ENCODE results near the gene ADAR.
A peak's percentile ranks its signal among the peaks of the same experiment; 100 is the strongest.

Gene ADAR

DNA sequence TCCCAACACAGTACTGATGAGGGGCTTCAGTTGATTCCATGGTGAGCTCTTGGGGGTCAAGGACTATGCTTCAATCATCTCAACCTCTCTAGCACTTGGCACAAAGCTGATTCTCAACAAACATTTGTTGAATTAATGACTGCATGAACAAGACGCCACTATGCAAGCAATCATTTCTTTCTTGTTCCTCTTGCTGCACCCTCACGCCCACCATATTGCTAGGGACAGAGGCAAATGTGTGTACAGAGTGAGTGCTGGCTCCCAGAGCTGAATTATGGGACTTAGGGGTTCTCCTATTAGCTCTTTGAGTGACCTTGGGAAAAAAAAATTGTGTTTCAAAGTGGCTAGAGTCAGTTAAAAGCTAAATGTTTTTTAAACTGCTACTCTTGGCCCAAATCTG lies 2.5 kb downstream of the ADAR start:
- DNase-seq, result no peak
- H3K4me1 ChIP-seq (ENCODE audit: control insufficient read depth, insufficient read depth, low read depth, low read length), result peaks cover 3% of the 10 kb centered on the region
- no peak overlapping the region for H2BK15ac ChIP-seq (ENCODE audit: low read depth, poor library complexity, severe bottlenecking)
- no peak overlapping the region for H3K14ac ChIP-seq (ENCODE audit: low read length in 2 of 2)
- H3K79me1 ChIP-seq (replicated peaks; ENCODE audit: low read length, poor library complexity, severe bottlenecking), result peaks cover 10% of the 10 kb centered on the region
- H2BK5ac ChIP-seq (ENCODE audit: low read depth, low read length, poor library complexity, severe bottlenecking), result no peak overlapping the region
- H3K23ac ChIP-seq (ENCODE audit: low read length in 2 of 2), result no peak overlapping the region
- H3K4ac ChIP-seq (ENCODE audit: low read depth in 1 of 2, low read length in 2 of 2), result no peak overlapping the region
- no peak overlapping the region for H3K18ac ChIP-seq (ENCODE audit: low read depth in 1 of 2, low read length in 2 of 2)
- H2AK5ac ChIP-seq (ENCODE audit: low read length, severe bottlenecking), result no peak overlapping the region
- H2BK120ac ChIP-seq (ENCODE audit: low read depth, low read length), result no peak overlapping the region
- H4K8ac ChIP-seq (ENCODE audit: low read length), result no peak overlapping the region
- WGBS, result 100% methylated on average over 2 of the region's 2 CpGs
- no peak overlapping the region for H2AFZ ChIP-seq (ENCODE audit: low read depth, low read length)
- H3K36me3 ChIP-seq (ENCODE audit: control insufficient read depth in 1 of 2, insufficient read depth in 2 of 2, low read depth in 1 of 2, low read length in 2 of 2), result peaks cover 21 to 38% of the 10 kb centered on the region in 2 experiments
- no peak overlapping the region for H3K4me2 ChIP-seq (ENCODE audit: low read length, poor library complexity, severe bottlenecking)
- no peak overlapping the region for H3K4me3 ChIP-seq (ENCODE audit: insufficient read depth in 1 of 2, low read depth in 1 of 2, low read length in 2 of 2)
- no peak overlapping the region for H2BK12ac ChIP-seq (ENCODE audit: low read length in 2 of 2)
- H3K9me3 ChIP-seq (ENCODE audit: control insufficient read depth, low read length), result no peaks in the 10 kb centered on the region
- no peak overlapping the region for H3K9ac ChIP-seq (ENCODE audit: low read length)
- H4K91ac ChIP-seq (ENCODE audit: low read length), result no peak overlapping the region
- H3K27ac ChIP-seq (ENCODE audit: low read length, poor library complexity, severe bottlenecking), result no peak overlapping the region
- no peaks in the 10 kb centered on the region for H3K27me3 ChIP-seq (ENCODE audit: control insufficient read depth in 1 of 2, insufficient read depth in 1 of 2, low read length in 2 of 2)

DNA sequence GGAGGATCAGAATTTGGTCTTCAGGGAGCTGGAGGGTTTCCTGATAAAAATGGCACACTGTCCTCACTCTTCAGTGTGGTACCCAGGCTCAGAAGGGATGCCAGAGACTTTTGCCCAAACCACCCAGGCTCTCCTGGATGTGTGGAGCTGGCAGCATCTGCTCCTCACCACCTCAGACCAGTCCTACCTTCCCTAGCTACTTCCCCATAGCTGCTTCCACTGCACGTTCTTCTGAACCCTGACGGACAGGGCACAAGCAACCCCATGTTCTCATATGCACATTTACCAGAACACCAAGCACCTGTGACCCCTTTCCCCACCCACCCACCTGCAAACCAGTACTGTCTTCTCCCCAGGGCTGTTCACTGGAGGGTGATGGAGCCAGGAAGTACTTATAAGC lies 4.7 kb downstream of the ADAR start:
- H3K23ac ChIP-seq (ENCODE audit: low read length in 2 of 2), result no peak overlapping the region
- H2BK5ac ChIP-seq (ENCODE audit: low read depth, low read length, poor library complexity, severe bottlenecking), result no peak overlapping the region
- no peaks in the 10 kb centered on the region for H3K27me3 ChIP-seq (ENCODE audit: control insufficient read depth in 1 of 2, insufficient read depth in 1 of 2, low read length in 2 of 2)
- DNase-seq, result no peak
- peaks cover 13% of the 10 kb centered on the region for H3K79me1 ChIP-seq (replicated peaks; ENCODE audit: low read length, poor library complexity, severe bottlenecking)
- no peak overlapping the region for H3K14ac ChIP-seq (ENCODE audit: low read length in 2 of 2)
- H2AK5ac ChIP-seq (ENCODE audit: low read length, severe bottlenecking), result no peak overlapping the region
- 100% methylated on average over 2 of the region's 2 CpGs for WGBS
- H2BK15ac ChIP-seq (ENCODE audit: low read depth, poor library complexity, severe bottlenecking), result no peak overlapping the region
- no peak overlapping the region for H3K9ac ChIP-seq (ENCODE audit: low read length)
- H2BK120ac ChIP-seq (ENCODE audit: low read depth, low read length), result no peak overlapping the region
- no peak overlapping the region for H3K27ac ChIP-seq (ENCODE audit: low read length, poor library complexity, severe bottlenecking)
- H3K4me3 ChIP-seq (ENCODE audit: insufficient read depth in 1 of 2, low read depth in 1 of 2, low read length in 2 of 2), result no peak overlapping the region
- H2AFZ ChIP-seq (ENCODE audit: low read depth, low read length), result no peak overlapping the region
- H2BK12ac ChIP-seq (ENCODE audit: low read length in 2 of 2), result no peak overlapping the region
- no peak overlapping the region for H3K4ac ChIP-seq (ENCODE audit: low read depth in 1 of 2, low read length in 2 of 2)
- no peaks in the 10 kb centered on the region for H3K9me3 ChIP-seq (ENCODE audit: control insufficient read depth, low read length)
- no peak overlapping the region for H3K4me2 ChIP-seq (ENCODE audit: low read length, poor library complexity, severe bottlenecking)
- no peak overlapping the region for H4K91ac ChIP-seq (ENCODE audit: low read length)
- H3K18ac ChIP-seq (ENCODE audit: low read depth in 1 of 2, low read length in 2 of 2), result no peak overlapping the region
- H3K4me1 ChIP-seq (ENCODE audit: control insufficient read depth, insufficient read depth, low read depth, low read length), result peaks cover 6% of the 10 kb centered on the region
- H4K8ac ChIP-seq (ENCODE audit: low read length), result no peak overlapping the region
- H3K36me3 ChIP-seq (ENCODE audit: control insufficient read depth in 1 of 2, insufficient read depth in 2 of 2, low read depth in 1 of 2, low read length in 2 of 2), result peaks cover 29 to 54% of the 10 kb centered on the region in 2 experiments

DNA sequence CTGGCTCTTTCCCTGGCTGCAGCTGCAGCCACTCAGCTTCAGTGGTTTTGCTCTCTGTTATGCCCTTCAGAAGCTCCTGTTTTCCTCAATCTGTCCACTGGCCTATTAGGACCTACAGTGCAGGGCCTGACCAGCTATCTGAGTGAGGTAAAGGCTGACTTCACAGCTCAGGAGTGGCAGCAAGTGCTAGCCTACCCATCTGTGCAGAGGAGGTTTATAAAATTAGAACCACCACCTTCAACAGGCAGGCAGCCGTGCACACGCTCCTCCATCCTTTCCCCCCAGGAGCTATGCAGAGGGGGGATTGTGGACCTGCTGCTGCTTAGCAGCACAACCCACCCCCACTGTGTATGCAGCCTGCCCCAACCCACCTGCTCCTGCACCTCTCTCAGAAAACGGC lies 8.3 kb downstream of the ADAR start:
- DNase-seq, result peak; percentile 33
- 81% methylated on average over 2 of the region's 3 CpGs for WGBS
- Histone ChIP-seq H3K27me3 (ENCODE audit: control insufficient read depth in 1 of 2, insufficient read depth in 1 of 2, low read length in 2 of 2) (no peaks in the 10 kb centered on the region), H3K4me2 (ENCODE audit: low read length, poor library complexity, severe bottlenecking) (no peak overlapping the region), H4K91ac (ENCODE audit: low read length) (no peak overlapping the region), H2BK120ac (ENCODE audit: low read depth, low read length) (no peak overlapping the region), H3K9ac (ENCODE audit: low read length) (no peak overlapping the region), H3K14ac (ENCODE audit: low read length in 2 of 2) (peak overlapping the region in 1 of 2 experiments; percentile 36), H2AK5ac (ENCODE audit: low read length, severe bottlenecking) (no peak overlapping the region), H3K4me3 (ENCODE audit: insufficient read depth in 1 of 2, low read depth in 1 of 2, low read length in 2 of 2) (peak overlapping the region in 1 of 2 experiments; percentile 14), H4K8ac (ENCODE audit: low read length) (no peak overlapping the region), H3K27ac (ENCODE audit: low read length, poor library complexity, severe bottlenecking) (peak overlapping the region; percentile 28), H3K4me1 (ENCODE audit: control insufficient read depth, insufficient read depth, low read depth, low read length) (peaks cover 6% of the 10 kb centered on the region), H3K79me1 (replicated peaks; ENCODE audit: low read length, poor library complexity, severe bottlenecking) (peaks cover 31% of the 10 kb centered on the region), H3K9me3 (ENCODE audit: control insufficient read depth, low read length) (no peaks in the 10 kb centered on the region), H2AFZ (ENCODE audit: low read depth, low read length) (no peak overlapping the region), H3K18ac (ENCODE audit: low read depth in 1 of 2, low read length in 2 of 2) (no peak overlapping the region), H3K23ac (ENCODE audit: low read length in 2 of 2) (no peak overlapping the region), H3K4ac (ENCODE audit: low read depth in 1 of 2, low read length in 2 of 2) (no peak overlapping the region), H2BK12ac (ENCODE audit: low read length in 2 of 2) (no peak overlapping the region), H2BK15ac (ENCODE audit: low read depth, poor library complexity, severe bottlenecking) (no peak overlapping the region), H3K36me3 (ENCODE audit: control insufficient read depth in 1 of 2, insufficient read depth in 2 of 2, low read depth in 1 of 2, low read length in 2 of 2) (peaks cover 58 to 85% of the 10 kb centered on the region in 2 experiments), H2BK5ac (ENCODE audit: low read depth, low read length, poor library complexity, severe bottlenecking) (no peak overlapping the region)

DNA sequence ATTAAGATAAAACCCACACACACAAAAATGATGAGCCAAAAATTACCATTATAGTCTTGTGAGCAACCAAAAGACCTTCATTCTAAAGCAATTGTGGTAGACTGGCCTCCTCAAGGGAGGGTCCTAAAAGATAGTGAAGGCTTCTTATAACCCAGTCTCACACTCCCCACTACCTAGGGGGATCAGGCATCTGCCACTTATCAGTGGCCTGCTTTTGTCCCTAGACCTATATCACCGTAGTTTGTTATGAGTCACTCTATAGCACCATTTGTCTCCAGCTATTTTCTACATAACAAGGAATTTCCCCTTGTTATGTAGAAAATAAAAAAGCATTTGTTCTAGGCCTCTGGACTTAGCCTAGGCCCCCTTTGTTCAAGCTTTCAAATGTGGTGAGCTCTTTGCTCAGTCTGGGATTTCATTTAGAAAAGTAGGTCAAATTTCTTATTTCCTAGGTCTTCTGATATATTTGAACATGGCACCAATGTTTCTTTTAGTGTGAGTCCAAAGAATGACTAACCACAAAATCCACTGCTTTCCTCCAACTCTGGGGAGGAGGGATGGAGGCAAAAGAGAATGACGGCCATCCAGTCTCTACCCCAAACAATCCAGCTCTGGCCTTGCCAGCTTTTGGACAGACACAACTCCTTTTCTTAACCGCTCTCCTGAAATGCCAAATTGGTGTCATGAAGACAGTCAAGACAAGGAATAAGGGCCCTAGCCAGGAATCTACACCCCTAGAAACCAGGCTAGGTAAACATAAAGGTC lies 8.9 kb downstream of the ADAR start:
- Histone ChIP-seq H3K23ac (ENCODE audit: low read length in 2 of 2) (no peak overlapping the region), H2AFZ (ENCODE audit: low read depth, low read length) (no peak overlapping the region), H3K27me3 (ENCODE audit: control insufficient read depth in 1 of 2, insufficient read depth in 1 of 2, low read length in 2 of 2) (no peaks in the 10 kb centered on the region), H2BK120ac (ENCODE audit: low read depth, low read length) (no peak overlapping the region), H2BK12ac (ENCODE audit: low read length in 2 of 2) (no peak overlapping the region), H3K9ac (ENCODE audit: low read length) (no peak overlapping the region), H3K14ac (ENCODE audit: low read length in 2 of 2) (no peak overlapping the region), H3K9me3 (ENCODE audit: control insufficient read depth, low read length) (no peaks in the 10 kb centered on the region), H3K4ac (ENCODE audit: low read depth in 1 of 2, low read length in 2 of 2) (no peak overlapping the region), H2AK5ac (ENCODE audit: low read length, severe bottlenecking) (no peak overlapping the region), H3K4me3 (ENCODE audit: insufficient read depth in 1 of 2, low read depth in 1 of 2, low read length in 2 of 2) (peak overlapping the region in 1 of 2 experiments; percentile 14), H2BK15ac (ENCODE audit: low read depth, poor library complexity, severe bottlenecking) (no peak overlapping the region), H3K36me3 (ENCODE audit: control insufficient read depth in 1 of 2, insufficient read depth in 2 of 2, low read depth in 1 of 2, low read length in 2 of 2) (peaks cover 58 to 91% of the 10 kb centered on the region in 2 experiments), H3K4me1 (ENCODE audit: control insufficient read depth, insufficient read depth, low read depth, low read length) (peaks cover 6% of the 10 kb centered on the region), H4K8ac (ENCODE audit: low read length) (no peak overlapping the region), H3K4me2 (ENCODE audit: low read length, poor library complexity, severe bottlenecking) (no peak overlapping the region), H3K27ac (ENCODE audit: low read length, poor library complexity, severe bottlenecking) (no peak overlapping the region), H4K91ac (ENCODE audit: low read length) (no peak overlapping the region), H2BK5ac (ENCODE audit: low read depth, low read length, poor library complexity, severe bottlenecking) (no peak overlapping the region), H3K79me1 (replicated peaks; ENCODE audit: low read length, poor library complexity, severe bottlenecking) (peaks cover 34% of the 10 kb centered on the region), H3K18ac (ENCODE audit: low read depth in 1 of 2, low read length in 2 of 2) (no peak overlapping the region)
- DNase-seq, result peak; percentile 14
- WGBS, result 72% methylated on average over 3 of the region's 3 CpGs
